Activated CD4-positive, CD25-positive, alpha-beta regulatory T cell treated with anti-CD3 and anti-CD28 coated beads, Interleukin-2, amount 50 U/mL, for 24 hours (primary cell): ENCODE results near the gene TMEM186.
"Not testable (repeated sequence)": the region's sequence is repeated elsewhere in the genome, so short reads cannot be mapped to it uniquely, and the experiment has no call there.

Experiments
- ATAC-seq, 2 donors: fragments of 150-1000 bp; cut with Tn5 transposase; one replicate each; pipeline ENCODE4 v1.10.0; 2021; ENCODE audit warnings: mild to moderate bottlenecking in 1 of 2, moderate library complexity in 1 of 2

TMEM186 gene, protein sequence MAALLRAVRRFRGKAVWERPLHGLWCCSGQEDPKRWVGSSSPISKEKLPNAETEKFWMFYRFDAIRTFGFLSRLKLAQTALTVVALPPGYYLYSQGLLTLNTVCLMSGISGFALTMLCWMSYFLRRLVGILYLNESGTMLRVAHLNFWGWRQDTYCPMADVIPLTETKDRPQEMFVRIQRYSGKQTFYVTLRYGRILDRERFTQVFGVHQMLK

DNA sequence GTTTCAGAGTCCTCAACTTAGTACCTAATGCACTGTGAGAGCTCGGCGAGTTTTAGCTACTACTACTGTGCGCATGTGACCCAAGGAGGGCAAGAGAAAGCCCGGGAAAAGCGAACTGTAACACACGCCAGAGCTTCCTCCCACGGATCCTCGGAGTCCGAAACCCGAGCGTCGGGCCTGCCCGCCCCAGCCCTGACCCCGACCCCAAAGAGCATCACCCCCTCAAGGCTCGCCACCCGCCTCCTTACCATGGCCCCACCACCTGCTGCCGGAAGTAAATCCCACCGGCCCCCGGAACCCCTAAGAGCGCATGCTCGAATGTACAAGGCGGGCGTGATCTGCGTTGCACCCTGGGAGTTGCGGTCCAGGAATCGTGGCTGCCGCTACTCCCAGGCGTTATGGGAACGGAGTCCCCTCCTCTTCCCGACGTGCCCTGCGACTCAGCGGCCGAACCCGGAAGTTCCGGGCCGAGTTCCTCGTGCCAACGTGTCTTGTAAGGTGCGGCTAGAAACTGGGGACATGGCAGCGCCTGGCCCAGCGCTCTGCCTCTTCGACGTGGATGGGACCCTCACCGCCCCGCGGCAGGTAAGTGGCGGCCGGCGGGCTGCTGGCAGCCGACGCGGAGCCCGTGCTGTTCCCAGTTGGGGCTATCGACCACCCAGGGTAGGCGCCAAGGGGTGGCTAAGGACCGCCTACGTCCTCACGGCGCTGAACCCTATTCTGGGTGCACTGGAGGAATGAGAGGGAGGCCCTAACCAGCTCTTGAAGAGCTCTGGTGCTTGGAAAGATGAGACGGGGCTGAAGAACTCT is at the start of gene TMEM186, which contains the start of gene PMM2:
TMEM186 (minus strand) TSS at position 276 of the 810 bp plus-strand sequence; CDS start at position 251, 25 bp downstream.
PMM2 (plus strand) TSS at position 476 of the 810 bp plus-strand sequence; CDS start at position 520, 44 bp downstream.
- ATAC-seq, result peak; percentile 95

- no peak for ATAC-seq
Observed at GRCh38 chr16:8847145-8847544, 49.7 kb upstream of the TMEM186 start.

- no peak for ATAC-seq
Observed at GRCh38 chr16:8846401-8846932, 49.0 kb upstream of the TMEM186 start.

- no peak for ATAC-seq
Observed at GRCh38 chr16:8845699-8846298, 48.4 kb upstream of the TMEM186 start.

DNA sequence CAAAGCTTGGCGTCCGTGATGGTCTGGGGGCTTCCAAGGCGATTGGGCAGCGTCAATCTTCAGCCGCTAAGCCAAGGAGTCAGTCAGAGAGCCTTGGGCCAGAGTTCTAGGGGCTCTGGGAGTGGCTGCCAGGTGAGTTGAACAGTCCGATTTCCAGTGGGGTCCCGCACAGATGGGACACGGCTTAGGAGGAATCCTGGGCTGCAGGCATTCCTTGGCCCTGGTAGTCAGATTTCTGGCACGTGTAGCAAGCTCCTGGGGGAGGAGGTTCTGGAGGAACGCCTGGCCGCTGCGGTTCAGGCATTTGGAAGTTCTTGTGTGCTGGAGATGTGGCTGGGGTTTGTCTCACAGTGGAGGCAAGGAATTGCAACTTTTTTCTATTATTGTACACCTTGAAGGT is 45.9 kb upstream of the TMEM186 start:
- not testable (repeated sequence) for ATAC-seq

DNA sequence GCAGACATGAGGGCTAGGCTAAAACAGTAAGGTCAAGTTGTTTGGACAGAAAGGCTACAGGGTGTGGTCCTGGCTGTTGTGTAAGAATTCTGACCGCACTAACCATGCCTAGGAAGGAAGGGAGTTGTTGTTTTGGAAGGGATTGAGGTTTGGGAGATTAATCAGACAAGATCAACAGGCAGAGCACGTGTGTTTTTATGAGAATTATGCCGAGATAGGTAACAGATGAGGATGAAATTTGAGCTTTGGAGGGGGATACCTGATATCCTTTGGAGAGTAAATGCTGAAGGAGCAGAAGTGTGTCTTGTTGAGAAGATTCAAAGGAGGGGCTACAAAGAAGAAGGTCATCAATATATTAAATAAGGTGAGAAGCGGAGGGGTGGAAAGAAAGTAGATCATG is 44.6 kb upstream of the TMEM186 start:
- ATAC-seq, result not testable (repeated sequence)

- not testable (repeated sequence) for ATAC-seq
Observed at GRCh38 chr16:8837594-8837993, 40.2 kb upstream of the TMEM186 start.

- not testable (repeated sequence) for ATAC-seq
Observed at GRCh38 chr16:8836797-8837196, 39.4 kb upstream of the TMEM186 start.

- ATAC-seq, result no peak
Observed at GRCh38 chr16:8832717-8833105, 35.3 kb upstream of the TMEM186 start.

GRCh38 chr16:8831871-8832716 is 34.7 kb upstream of the TMEM186 start:
- no peak for ATAC-seq

DNA sequence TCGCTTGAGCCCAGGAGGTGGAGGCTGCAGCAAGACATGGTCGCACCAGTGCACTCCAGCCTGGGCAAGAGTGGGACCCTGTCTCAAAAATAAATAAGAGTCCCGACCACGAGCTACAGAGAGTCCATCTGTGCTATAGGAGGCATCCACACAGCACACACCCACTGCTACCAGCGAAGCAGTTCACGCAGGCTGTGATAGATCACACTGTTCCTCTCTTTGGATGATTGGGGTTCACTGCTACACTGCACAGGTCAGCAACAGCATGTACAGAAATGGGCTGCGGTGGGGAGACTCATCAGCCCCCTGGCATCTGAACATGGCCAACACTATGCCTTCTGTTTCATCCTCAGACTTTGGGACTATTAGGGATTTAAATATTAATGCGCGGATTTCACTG is 34.0 kb upstream of the TMEM186 start:
- ATAC-seq, result no peak

DNA sequence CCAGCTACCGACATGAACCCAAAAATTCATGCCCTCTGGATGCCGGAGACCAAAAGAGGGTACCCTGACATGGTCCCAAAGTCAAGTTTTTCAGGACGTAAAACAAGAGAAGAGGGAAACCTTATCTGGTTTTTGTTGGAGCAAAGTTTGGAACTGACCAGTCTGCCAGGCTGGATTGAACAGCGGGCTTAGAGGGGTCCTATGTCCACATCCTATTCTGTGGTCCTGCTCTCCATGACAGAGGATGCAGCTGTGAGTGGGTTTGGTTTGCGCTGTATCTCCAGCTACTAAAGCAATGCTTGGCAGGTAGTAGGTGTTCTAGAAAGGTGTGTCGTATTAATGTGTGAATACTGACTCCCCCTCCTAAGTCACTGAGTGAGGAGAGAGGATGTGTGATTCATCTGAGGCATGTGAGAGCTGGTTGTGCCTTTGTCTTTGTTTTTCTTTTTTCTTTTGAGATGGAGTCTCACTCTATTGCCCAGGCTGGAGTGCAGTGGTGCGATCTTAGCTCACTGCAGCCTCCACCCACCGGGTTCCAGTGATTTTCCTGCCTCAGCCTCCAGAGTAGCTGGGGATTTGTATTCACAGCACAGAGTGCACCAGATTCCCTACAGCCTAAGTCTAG is 31.2 kb upstream of the TMEM186 start:
- ATAC-seq, result no peak

DNA sequence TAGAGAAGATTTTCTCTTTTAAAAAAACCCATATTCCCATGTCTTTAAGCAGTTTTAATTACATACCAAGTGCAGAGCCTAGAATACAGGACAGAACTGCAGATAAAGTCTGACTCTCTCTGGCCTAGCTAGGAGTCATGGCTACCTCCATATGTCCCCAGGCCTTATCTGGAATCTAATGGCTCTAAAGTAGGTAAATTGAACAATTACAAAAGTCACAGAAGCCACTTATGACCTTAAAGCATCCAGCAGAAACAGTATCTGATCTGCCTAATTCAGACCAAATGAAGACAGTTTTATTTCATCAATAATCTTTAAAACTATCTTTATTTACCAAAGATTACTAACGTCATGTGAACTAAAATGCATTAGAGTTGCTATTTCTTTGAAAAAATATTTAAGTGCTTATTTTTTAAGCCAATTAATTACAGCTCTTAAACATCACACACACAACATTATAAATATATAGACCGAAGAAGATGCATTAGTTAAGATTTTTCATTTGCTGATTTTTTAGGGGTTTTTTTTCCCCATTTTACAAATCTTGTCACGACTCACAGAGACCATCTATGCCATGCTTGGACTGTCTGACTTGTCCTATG is 28.9 kb upstream of the TMEM186 start:
- ATAC-seq, result no peak

DNA sequence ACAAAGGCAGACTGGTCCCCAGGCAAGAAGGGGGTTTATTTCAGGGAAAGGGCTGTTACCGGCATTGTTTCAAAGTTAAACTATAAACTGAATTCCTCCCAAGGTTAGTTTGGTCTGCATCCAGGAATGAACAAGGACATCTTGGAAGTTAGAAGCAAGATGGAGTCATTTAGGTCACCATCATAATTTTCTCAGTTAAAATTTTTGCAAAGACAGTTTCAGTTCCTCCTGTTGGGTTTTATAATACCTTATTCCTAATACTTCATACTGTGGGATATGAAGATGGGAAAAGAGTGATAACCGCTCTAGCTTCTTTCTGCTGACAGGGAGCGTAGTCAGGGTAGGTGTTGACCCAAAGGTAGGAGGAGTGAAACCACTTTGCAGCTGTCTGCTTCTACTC is 25.0 kb upstream of the TMEM186 start:
- ATAC-seq, result no peak

- ATAC-seq, result no peak
Observed at GRCh38 chr16:8819411-8820034, 22.1 kb upstream of the TMEM186 start.

DNA sequence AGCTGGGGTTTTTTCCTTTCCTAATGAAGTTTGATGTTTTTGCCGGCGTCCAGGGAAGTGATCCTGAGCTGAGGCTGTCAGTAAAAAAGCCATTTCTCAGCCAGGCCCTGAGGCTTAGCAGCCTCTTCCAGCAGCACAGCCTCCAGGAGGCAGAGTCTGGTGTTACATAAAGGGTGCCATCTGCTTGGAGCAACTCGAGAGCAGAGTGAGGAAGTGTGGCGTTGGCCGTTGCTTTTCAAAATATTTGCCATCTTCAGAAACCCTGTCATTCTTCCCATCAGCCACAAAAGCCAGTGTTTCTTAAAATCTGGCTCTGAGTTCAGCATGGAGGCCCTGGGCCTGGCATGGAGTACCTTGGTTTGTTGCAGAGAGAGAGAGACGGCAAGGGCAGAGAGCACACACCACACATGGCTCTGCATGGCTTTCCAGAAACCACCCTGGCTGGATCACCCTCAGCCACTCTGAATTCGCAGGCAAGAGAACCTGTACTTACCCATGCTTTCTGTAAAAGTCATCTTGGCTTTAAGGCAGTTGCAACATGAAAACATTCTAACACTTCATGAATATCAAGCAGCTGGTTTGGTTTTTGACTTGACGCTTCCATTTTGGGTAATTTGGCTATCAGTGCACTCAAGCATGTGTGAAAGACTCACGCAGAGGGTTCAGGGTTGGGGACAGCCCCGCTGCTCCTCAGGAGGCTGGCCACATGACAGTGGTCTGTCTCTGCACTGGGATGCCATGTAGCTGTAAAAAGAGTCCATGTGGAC is 21.2 kb upstream of the TMEM186 start:
- ATAC-seq, result peak; percentile 25 to 41

DNA sequence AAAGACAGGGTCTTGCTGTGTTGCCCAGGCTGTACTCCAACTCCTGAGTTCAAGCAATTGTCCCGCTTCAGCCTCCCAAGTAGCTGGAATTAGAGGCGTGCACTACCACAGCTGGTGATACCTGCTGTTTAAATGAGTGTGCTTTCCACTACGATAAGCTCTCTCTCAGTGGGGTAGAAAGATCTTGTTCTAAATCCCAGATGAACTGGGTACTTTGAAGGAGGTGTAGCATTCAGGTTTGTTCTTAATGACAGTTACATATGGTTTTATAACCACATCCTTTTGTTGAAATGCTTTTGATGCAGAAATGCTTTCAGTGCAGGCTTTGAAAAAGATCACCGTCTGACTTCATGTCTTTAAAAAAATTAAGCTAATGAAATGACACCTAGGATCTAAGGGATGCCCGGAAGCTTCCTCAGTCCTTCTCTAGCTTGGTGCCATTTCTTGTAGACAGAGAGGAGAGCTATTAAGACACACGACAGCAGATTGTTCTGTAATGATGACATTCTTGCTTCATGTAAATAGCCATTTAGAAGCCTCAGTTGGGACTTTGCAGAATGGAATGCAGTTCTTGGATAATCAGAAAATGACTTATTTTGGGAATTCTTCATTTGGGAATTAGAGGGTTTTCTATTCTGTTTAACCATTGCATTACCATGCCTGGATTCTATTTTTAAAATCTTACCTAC is 19.7 kb upstream of the TMEM186 start:
- ATAC-seq, result no peak

GRCh38 chr16:8814095-8814806 is 16.8 kb upstream of the TMEM186 start:
- ATAC-seq, result peak in 1 of 2 donors; percentile 33
